ENCODE measurements around the gene BCL7A.

Gene BCL7A

GRCh38 chr12:122003651-122004611, 17.8 kb upstream of the BCL7A start:
- Histone ChIP-seq H2AFZ (ENCODE audit: low read length) (peak overlapping the region; percentile 59), H3K4me2 (ENCODE audit: low read depth, low read length, poor library complexity, severe bottlenecking) (peak overlapping the region; percentile 59), H4K20me1 (ENCODE audit: insufficient read depth, low read length, poor library complexity, severe bottlenecking) (no peaks in the 10 kb centered on the region), H3F3A (ENCODE audit: low read depth) (peaks cover 3% of the 10 kb centered on the region; the same call in 1 of the 2 replicates), H3K9me3 (ENCODE audit: insufficient read depth, low read depth, low read length) (no peaks in the 10 kb centered on the region), H3K4me1 (ENCODE audit: insufficient read depth, low read length, poor library complexity, severe bottlenecking) (peaks cover 41% of the 10 kb centered on the region), H3K79me2 (ENCODE audit: insufficient read depth, low read length) (no peaks in the 10 kb centered on the region), H3K4me3 (ENCODE audit: low read length, poor library complexity, severe bottlenecking) (peak overlapping the region; percentile 34), H3K9me2 (replicated peaks; ENCODE audit: low read depth, low read length) (no peaks in the 10 kb centered on the region), H3K27me3 (ENCODE audit: insufficient read depth, low read length, poor library complexity, severe bottlenecking) (no peaks in the 10 kb centered on the region), H3K36me3 (ENCODE audit: insufficient read depth, low read length) (no peaks in the 10 kb centered on the region), H3K9ac (ENCODE audit: low read depth, low read length, poor library complexity, severe bottlenecking) (peak overlapping the region; percentile 60)
- TF ChIP-seq EZH2phosphoT487 (IDR thresholded peaks at IDR 0.05; ENCODE audit: borderline replicate concordance) (no peak), CTCF (conservative IDR thresholded peaks at IDR 0.05; ENCODE audit: low read length) (no peak)

- peak overlapping the region; percentile 34 for H3K4me3 ChIP-seq (ENCODE audit: low read length, poor library complexity, severe bottlenecking)
- no peaks in the 10 kb centered on the region for H3K9me3 ChIP-seq (ENCODE audit: insufficient read depth, low read depth, low read length)
- no peaks in the 10 kb centered on the region for H3K79me2 ChIP-seq (ENCODE audit: insufficient read depth, low read length)
- no peaks in the 10 kb centered on the region for H3K36me3 ChIP-seq (ENCODE audit: insufficient read depth, low read length)
- H3K9me2 ChIP-seq (replicated peaks; ENCODE audit: low read depth, low read length): no peaks in the 10 kb centered on the region
- H3F3A ChIP-seq (ENCODE audit: low read depth): peaks cover 3% of the 10 kb centered on the region; the same call in 1 of the 2 replicates
- peaks cover 41% of the 10 kb centered on the region for H3K4me1 ChIP-seq (ENCODE audit: insufficient read depth, low read length, poor library complexity, severe bottlenecking)
- H3K27me3 ChIP-seq (ENCODE audit: insufficient read depth, low read length, poor library complexity, severe bottlenecking): no peaks in the 10 kb centered on the region
- H3K9ac ChIP-seq (ENCODE audit: low read depth, low read length, poor library complexity, severe bottlenecking): peak overlapping the region; percentile 60
- H2AFZ ChIP-seq (ENCODE audit: low read length): peak overlapping the region; percentile 59
- H4K20me1 ChIP-seq (ENCODE audit: insufficient read depth, low read length, poor library complexity, severe bottlenecking): no peaks in the 10 kb centered on the region
- H3K4me2 ChIP-seq (ENCODE audit: low read depth, low read length, poor library complexity, severe bottlenecking): peak overlapping the region; percentile 59
- TF ChIP-seq CTCF (conservative IDR thresholded peaks at IDR 0.05; ENCODE audit: low read length) (no peak), EZH2phosphoT487 (IDR thresholded peaks at IDR 0.05; ENCODE audit: borderline replicate concordance) (no peak)
Measured at GRCh38 chr12:122004633-122005071, 17.0 kb upstream of the BCL7A start.

GRCh38 chr12:122005252-122005776, 16.4 kb upstream of the BCL7A start:
- Histone ChIP-seq H3K79me2 (ENCODE audit: insufficient read depth, low read length) (no peaks in the 10 kb centered on the region), H3K4me3 (ENCODE audit: low read length, poor library complexity, severe bottlenecking) (peak overlapping the region; percentile 34), H3F3A (ENCODE audit: low read depth) (peaks cover 3% of the 10 kb centered on the region; the same call in 1 of the 2 replicates), H3K4me2 (ENCODE audit: low read depth, low read length, poor library complexity, severe bottlenecking) (peak overlapping the region; percentile 59), H3K9me2 (replicated peaks; ENCODE audit: low read depth, low read length) (no peaks in the 10 kb centered on the region), H2AFZ (ENCODE audit: low read length) (no peak overlapping the region), H4K20me1 (ENCODE audit: insufficient read depth, low read length, poor library complexity, severe bottlenecking) (no peaks in the 10 kb centered on the region), H3K9me3 (ENCODE audit: insufficient read depth, low read depth, low read length) (no peaks in the 10 kb centered on the region), H3K4me1 (ENCODE audit: insufficient read depth, low read length, poor library complexity, severe bottlenecking) (peaks cover 41% of the 10 kb centered on the region), H3K36me3 (ENCODE audit: insufficient read depth, low read length) (no peaks in the 10 kb centered on the region), H3K9ac (ENCODE audit: low read depth, low read length, poor library complexity, severe bottlenecking) (peak overlapping the region; percentile 60), H3K27me3 (ENCODE audit: insufficient read depth, low read length, poor library complexity, severe bottlenecking) (no peaks in the 10 kb centered on the region)
- TF ChIP-seq CTCF (conservative IDR thresholded peaks at IDR 0.05; ENCODE audit: low read length) (no peak), EZH2phosphoT487 (IDR thresholded peaks at IDR 0.05; ENCODE audit: borderline replicate concordance) (no peak)
